ENCODE data around the gene TFPI. TPM values are rescaled to one million over a fixed set of nuclear protein-coding genes. Genes with fewer than 3 reads are reported as not detected.

Gene TFPI
- total RNA-seq, 1 donor from 2014 or later: 735 TPM

- Mint-ChIP-seq H3K4me3 (ENCODE audit: unreplicated experiment) (no peak overlapping the region), H3K27me3 (ENCODE audit: unreplicated experiment) (no peaks in the 10 kb centered on the region), H3K4me1 (ENCODE audit: unreplicated experiment) (peaks cover 15% of the 10 kb centered on the region), H3K27ac (ENCODE audit: unreplicated experiment) (no peak overlapping the region), H3K9me3 (ENCODE audit: unreplicated experiment) (no peaks in the 10 kb centered on the region), H3K36me3 (ENCODE audit: low read depth, unreplicated experiment) (peaks cover 5% of the 10 kb centered on the region)
- no peak for TF ChIP-seq CTCF (IDR thresholded peaks at IDR 0.05; ENCODE audit: unreplicated experiment)
- DNase-seq (ENCODE audit: low spot score): no peak
These were observed 132.0 kb downstream of the TFPI start for GRCh38 chr2:187422282-187422681.

- no peaks in the 10 kb centered on the region for H3K9me3 Mint-ChIP-seq (ENCODE audit: unreplicated experiment)
- no peak for DNase-seq (ENCODE audit: low spot score)
- H3K27me3 Mint-ChIP-seq (ENCODE audit: unreplicated experiment): no peaks in the 10 kb centered on the region
- H3K36me3 Mint-ChIP-seq (ENCODE audit: low read depth, unreplicated experiment): no peaks in the 10 kb centered on the region
- H3K4me1 Mint-ChIP-seq (ENCODE audit: unreplicated experiment): peaks cover 13% of the 10 kb centered on the region
- TF ChIP-seq CTCF (IDR thresholded peaks at IDR 0.05; ENCODE audit: unreplicated experiment): no peak
- H3K4me3 Mint-ChIP-seq (ENCODE audit: unreplicated experiment): no peak overlapping the region
- H3K27ac Mint-ChIP-seq (ENCODE audit: unreplicated experiment): peak overlapping the region; percentile 20
These were observed 132.7 kb downstream of the TFPI start for GRCh38 chr2:187421519-187421918.

GRCh38 chr2:187419808-187420207, 134.4 kb downstream of the TFPI start:
- Mint-ChIP-seq H3K9me3 (ENCODE audit: unreplicated experiment) (no peaks in the 10 kb centered on the region), H3K27ac (ENCODE audit: unreplicated experiment) (no peak overlapping the region), H3K27me3 (ENCODE audit: unreplicated experiment) (no peaks in the 10 kb centered on the region), H3K4me1 (ENCODE audit: unreplicated experiment) (peaks cover 13% of the 10 kb centered on the region), H3K36me3 (ENCODE audit: low read depth, unreplicated experiment) (peaks cover 4% of the 10 kb centered on the region), H3K4me3 (ENCODE audit: unreplicated experiment) (no peak overlapping the region)
- DNase-seq (ENCODE audit: low spot score): no peak
- no peak for TF ChIP-seq CTCF (IDR thresholded peaks at IDR 0.05; ENCODE audit: unreplicated experiment)

- Mint-ChIP-seq H3K4me3 (ENCODE audit: unreplicated experiment) (no peak overlapping the region), H3K27ac (ENCODE audit: unreplicated experiment) (no peak overlapping the region), H3K9me3 (ENCODE audit: unreplicated experiment) (no peaks in the 10 kb centered on the region), H3K4me1 (ENCODE audit: unreplicated experiment) (peaks cover 2% of the 10 kb centered on the region), H3K36me3 (ENCODE audit: low read depth, unreplicated experiment) (peaks cover 17% of the 10 kb centered on the region), H3K27me3 (ENCODE audit: unreplicated experiment) (no peaks in the 10 kb centered on the region)
- TF ChIP-seq CTCF (IDR thresholded peaks at IDR 0.05; ENCODE audit: unreplicated experiment): no peak
- no peak for DNase-seq (ENCODE audit: low spot score)
These were observed 138.8 kb downstream of the TFPI start for GRCh38 chr2:187415449-187415848.

Other genes with a start within 250 kb of the TFPI start
- gene CALCRL, start 106.2 kb downstream of the TFPI start, total RNA-seq (ENCODE audit: unreplicated experiment): 129 TPM